ENCODE measurements around the gene SRR. TPM values are rescaled to one million over a fixed set of nuclear protein-coding genes. Genes with fewer than 3 reads are reported as not detected.

SRR gene
- total RNA-seq, 4 donors from 2014 or later = 2.8 to 24.5 (median 12.5) TPM

- TF ChIP-seq CTCF (IDR thresholded peaks at IDR 0.05; ENCODE audit: low read depth) = no peak
Measured at GRCh38 chr17:2279707-2280106, 24.0 kb upstream of the SRR start.

- TF ChIP-seq CTCF (IDR thresholded peaks at IDR 0.05; ENCODE audit: low read depth) = no peak
Measured at GRCh38 chr17:2282297-2282873, 21.4 kb upstream of the SRR start.

GRCh38 chr17:2283302-2283701 is 20.4 kb upstream of the SRR start:
- no peak for TF ChIP-seq CTCF (IDR thresholded peaks at IDR 0.05; ENCODE audit: low read depth)

- TF ChIP-seq CTCF (IDR thresholded peaks at IDR 0.05; ENCODE audit: low read depth) = no peak
Measured at GRCh38 chr17:2289878-2290478, 13.8 kb upstream of the SRR start.

GRCh38 chr17:2292100-2292499 is 11.7 kb upstream of the SRR start:
- no peak for TF ChIP-seq CTCF (IDR thresholded peaks at IDR 0.05; ENCODE audit: low read depth)

- TF ChIP-seq CTCF (IDR thresholded peaks at IDR 0.05; ENCODE audit: low read depth) = no peak
Measured at GRCh38 chr17:2295575-2295974, 8.2 kb upstream of the SRR start.

- TF ChIP-seq CTCF (IDR thresholded peaks at IDR 0.05; ENCODE audit: low read depth) = no peak
Measured at GRCh38 chr17:2297023-2297422, 6.7 kb upstream of the SRR start.

All from subcutaneous adipose tissue (tissue), 4 donors.